Anterior cingulate cortex (tissue), 58 donors: ENCODE results near the gene TRPV6.

ENCODE experiments used
- DNase-seq, 58 donors: peaks; one replicate each; lab custom pipeline; 2025; lab: John Stamatoyannopoulos, UW

The TRPV6 gene

GRCh38 chr7:142871260-142872105 is 14.1 kb downstream of the TRPV6 start:
- DNase-seq, result no peak

- DNase-seq, result no peak
Observed at GRCh38 chr7:142870566-142871259, 14.8 kb downstream of the TRPV6 start.

GRCh38 chr7:142870147-142870559 is 15.4 kb downstream of the TRPV6 start:
- DNase-seq, result no peak

GRCh38 chr7:142869434-142869833 is 16.1 kb downstream of the TRPV6 start:
- DNase-seq, result no peak

GRCh38 chr7:142868986-142869415 is 16.5 kb downstream of the TRPV6 start:
- no peak for DNase-seq

GRCh38 chr7:142868188-142868985 is 17.2 kb downstream of the TRPV6 start:
- no peak for DNase-seq

GRCh38 chr7:142867398-142868187 is 18.0 kb downstream of the TRPV6 start:
- DNase-seq, result no peak

GRCh38 chr7:142867097-142867378 is 18.5 kb downstream of the TRPV6 start:
- no peak for DNase-seq

GRCh38 chr7:142866361-142867096 is 19.0 kb downstream of the TRPV6 start:
- DNase-seq, result peak in 3 of 58 donors; percentile 28 to 29 (median 29)

- DNase-seq, result no peak
Observed at GRCh38 chr7:142865766-142866165, 19.8 kb downstream of the TRPV6 start.

- DNase-seq, result peak in 17 of 58 donors; percentile 16 to 64 (median 39)
Observed at GRCh38 chr7:142864980-142865747, 20.4 kb downstream of the TRPV6 start.

GRCh38 chr7:142863891-142864685 is 21.5 kb downstream of the TRPV6 start:
- no peak for DNase-seq

- DNase-seq, result no peak
Observed at GRCh38 chr7:142862786-142863400, 22.7 kb downstream of the TRPV6 start.

GRCh38 chr7:142862351-142862750 is 23.2 kb downstream of the TRPV6 start:
- DNase-seq, result no peak

GRCh38 chr7:142860968-142861367 is 24.6 kb downstream of the TRPV6 start:
- no peak for DNase-seq

GRCh38 chr7:142859829-142860228 is 25.7 kb downstream of the TRPV6 start:
- DNase-seq, result no peak

GRCh38 chr7:142859411-142859810 is 26.1 kb downstream of the TRPV6 start:
- no peak for DNase-seq

- DNase-seq, result no peak
Observed at GRCh38 chr7:142857625-142858024, 27.9 kb downstream of the TRPV6 start.
